ENCODE measurements around the gene PTPN3. TPM values are rescaled to one million over a fixed set of nuclear protein-coding genes. Genes with fewer than 3 reads are reported as not detected.

Gene PTPN3
- total and polyA plus RNA-seq, 2 experiments from 2014 or later = 1.4 to 2.6 TPM

- TF ChIP-seq, protein P1, sequence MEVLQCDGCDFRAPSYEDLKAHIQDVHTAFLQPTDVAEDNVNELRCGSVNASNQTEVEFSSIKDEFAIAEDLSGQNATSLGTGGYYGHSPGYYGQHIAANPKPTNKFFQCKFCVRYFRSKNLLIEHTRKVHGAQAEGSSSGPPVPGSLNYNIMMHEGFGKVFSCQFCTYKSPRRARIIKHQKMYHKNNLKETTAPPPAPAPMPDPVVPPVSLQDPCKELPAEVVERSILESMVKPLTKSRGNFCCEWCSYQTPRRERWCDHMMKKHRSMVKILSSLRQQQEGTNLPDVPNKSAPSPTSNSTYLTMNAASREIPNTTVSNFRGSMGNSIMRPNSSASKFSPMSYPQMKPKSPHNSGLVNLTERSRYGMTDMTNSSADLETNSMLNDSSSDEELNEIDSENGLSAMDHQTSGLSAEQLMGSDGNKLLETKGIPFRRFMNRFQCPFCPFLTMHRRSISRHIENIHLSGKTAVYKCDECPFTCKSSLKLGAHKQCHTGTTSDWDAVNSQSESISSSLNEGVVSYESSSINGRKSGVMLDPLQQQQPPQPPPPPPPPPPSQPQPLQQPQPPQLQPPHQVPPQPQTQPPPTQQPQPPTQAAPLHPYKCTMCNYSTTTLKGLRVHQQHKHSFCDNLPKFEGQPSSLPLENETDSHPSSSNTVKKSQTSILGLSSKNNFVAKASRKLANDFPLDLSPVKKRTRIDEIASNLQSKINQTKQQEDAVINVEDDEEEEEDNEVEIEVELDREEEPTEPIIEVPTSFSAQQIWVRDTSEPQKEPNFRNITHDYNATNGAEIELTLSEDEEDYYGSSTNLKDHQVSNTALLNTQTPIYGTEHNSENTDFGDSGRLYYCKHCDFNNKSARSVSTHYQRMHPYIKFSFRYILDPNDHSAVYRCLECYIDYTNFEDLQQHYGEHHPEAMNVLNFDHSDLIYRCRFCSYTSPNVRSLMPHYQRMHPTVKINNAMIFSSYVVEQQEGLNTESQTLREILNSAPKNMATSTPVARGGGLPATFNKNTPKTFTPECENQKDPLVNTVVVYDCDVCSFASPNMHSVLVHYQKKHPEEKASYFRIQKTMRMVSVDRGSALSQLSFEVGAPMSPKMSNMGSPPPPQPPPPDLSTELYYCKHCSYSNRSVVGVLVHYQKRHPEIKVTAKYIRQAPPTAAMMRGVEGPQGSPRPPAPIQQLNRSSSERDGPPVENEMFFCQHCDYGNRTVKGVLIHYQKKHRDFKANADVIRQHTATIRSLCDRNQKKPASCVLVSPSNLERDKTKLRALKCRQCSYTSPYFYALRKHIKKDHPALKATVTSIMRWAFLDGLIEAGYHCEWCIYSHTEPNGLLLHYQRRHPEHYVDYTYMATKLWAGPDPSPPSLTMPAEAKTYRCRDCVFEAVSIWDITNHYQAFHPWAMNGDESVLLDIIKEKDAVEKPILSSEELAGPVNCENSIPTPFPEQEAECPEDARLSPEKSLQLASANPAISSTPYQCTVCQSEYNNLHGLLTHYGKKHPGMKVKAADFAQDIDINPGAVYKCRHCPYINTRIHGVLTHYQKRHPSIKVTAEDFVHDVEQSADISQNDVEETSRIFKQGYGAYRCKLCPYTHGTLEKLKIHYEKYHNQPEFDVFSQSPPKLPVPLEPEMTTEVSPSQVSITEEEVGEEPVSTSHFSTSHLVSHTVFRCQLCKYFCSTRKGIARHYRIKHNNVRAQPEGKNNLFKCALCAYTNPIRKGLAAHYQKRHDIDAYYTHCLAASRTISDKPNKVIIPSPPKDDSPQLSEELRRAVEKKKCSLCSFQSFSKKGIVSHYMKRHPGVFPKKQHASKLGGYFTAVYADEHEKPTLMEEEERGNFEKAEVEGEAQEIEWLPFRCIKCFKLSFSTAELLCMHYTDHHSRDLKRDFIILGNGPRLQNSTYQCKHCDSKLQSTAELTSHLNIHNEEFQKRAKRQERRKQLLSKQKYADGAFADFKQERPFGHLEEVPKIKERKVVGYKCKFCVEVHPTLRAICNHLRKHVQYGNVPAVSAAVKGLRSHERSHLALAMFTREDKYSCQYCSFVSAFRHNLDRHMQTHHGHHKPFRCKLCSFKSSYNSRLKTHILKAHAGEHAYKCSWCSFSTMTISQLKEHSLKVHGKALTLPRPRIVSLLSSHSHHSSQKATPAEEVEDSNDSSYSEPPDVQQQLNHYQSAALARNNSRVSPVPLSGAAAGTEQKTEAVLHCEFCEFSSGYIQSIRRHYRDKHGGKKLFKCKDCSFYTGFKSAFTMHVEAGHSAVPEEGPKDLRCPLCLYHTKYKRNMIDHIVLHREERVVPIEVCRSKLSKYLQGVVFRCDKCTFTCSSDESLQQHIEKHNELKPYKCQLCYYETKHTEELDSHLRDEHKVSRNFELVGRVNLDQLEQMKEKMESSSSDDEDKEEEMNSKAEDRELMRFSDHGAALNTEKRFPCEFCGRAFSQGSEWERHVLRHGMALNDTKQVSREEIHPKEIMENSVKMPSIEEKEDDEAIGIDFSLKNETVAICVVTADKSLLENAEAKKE (CRISPR knock-in tag; IDR thresholded peaks at IDR 0.05) = no peak
- no peak for TF ChIP-seq CTCF (conservative IDR thresholded peaks at IDR 0.05; ENCODE audit: low read depth in 2 of 2)
- no peak for TF ChIP-seq EZH2phosphoT487 (IDR thresholded peaks at IDR 0.05; ENCODE audit: unreplicated experiment)
- no peak for TF ChIP-seq ETS1 (IDR thresholded peaks at IDR 0.05)
- TF ChIP-seq POLR2AphosphoS5 (IDR thresholded peaks at IDR 0.05; ENCODE audit: low read depth) = no peak
- no peak for TF ChIP-seq JUNB (IDR thresholded peaks at IDR 0.05; ENCODE audit: unreplicated experiment)
Measured at GRCh38 chr9:109355564-109356297, 142.4 kb downstream of the PTPN3 start (continued).
